Stimulated activated CD4-positive, alpha-beta T cell treated with anti-CD3 and anti-CD28 coated beads, Interleukin-4, amount 100 ng/mL, for 24 hours (primary cell): ENCODE data around the gene CAVIN1.
"Not testable (repeated sequence)": the region's sequence is repeated elsewhere in the genome, so short reads cannot be mapped to it uniquely, and the experiment has no call there.

Experiments
- DNase-seq: peaks from one replicate; pipeline ENCODE4 v3.0.0-alpha.2; 2020

CAVIN1 gene

DNA sequence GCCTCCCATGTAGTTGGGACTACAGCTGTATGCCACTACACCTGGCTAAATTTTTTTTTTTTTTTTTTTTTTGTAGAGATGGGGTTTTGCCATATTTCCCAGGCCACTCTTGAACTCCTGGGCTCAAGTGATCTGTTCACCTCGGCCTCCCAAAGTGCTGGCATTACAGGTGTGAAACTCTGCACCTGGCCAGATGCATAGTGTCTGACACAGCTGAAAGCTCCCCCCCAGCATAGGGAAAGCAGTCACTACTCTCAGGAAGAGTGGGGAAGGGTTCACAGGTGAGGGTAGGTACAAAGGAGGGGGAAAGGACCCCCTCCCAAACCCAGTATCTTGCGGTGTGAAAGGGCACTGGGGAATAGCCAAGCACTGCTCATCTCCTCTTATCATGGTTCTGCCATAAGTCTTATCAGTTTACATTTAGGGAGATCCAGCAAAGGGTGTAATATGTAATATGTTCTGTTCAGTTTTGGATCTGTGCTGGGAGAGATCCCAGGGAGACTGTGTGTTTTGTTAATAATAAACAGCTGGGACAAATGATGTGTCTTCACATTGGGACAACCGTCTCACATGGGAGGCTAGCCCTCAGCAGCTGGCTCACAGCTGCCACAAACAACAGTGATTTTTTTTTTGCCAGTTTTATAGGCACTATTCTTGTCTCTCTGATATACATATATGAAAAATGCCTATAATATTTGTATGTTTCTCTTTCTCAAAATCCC lies 6.8 kb upstream of the CAVIN1 start:
- no peak for DNase-seq

GRCh38 chr17:42428141-42428944 lies 5.3 kb upstream of the CAVIN1 start:
- peak; percentile 44 for DNase-seq

DNA sequence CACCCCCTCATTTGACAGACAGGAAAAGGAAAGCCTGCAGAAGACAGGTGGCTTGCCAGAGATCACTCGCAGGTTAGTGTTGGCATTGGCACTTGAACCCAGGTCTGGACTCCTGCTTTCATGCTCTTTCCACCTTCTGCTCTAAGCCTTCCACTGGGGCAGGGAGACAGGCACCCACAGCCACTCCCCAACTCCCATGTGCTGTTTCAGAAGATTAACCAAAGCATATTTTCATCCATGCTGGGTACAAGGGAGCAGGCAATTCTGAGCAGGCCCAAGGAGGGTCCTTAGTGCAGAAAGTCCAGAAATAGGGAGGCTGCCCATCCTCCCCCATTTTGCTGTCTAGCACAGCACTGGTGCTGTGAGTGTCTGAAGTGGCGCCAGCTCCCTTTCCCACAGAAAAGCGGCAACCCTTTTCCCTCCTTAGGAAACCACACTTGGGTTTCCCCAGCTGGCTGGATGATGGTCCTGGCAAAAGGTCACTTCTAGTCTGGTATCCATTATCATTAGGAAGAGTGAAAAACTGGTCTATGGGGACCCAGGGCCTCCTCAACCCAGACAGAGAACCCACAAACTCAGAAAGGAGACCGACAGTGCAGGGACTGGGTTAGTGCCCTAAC lies 2.0 kb upstream of the CAVIN1 start:
- no peak for DNase-seq

- no peak for DNase-seq
Observed at GRCh38 chr17:42423766-42424165, 710 bp upstream of the CAVIN1 start.

- no peak for DNase-seq
Observed at GRCh38 chr17:42422412-42422957, 571 bp downstream of the CAVIN1 start.

GRCh38 chr17:42421507-42422338 lies 1.3 kb downstream of the CAVIN1 start:
- DNase-seq = no peak

DNA sequence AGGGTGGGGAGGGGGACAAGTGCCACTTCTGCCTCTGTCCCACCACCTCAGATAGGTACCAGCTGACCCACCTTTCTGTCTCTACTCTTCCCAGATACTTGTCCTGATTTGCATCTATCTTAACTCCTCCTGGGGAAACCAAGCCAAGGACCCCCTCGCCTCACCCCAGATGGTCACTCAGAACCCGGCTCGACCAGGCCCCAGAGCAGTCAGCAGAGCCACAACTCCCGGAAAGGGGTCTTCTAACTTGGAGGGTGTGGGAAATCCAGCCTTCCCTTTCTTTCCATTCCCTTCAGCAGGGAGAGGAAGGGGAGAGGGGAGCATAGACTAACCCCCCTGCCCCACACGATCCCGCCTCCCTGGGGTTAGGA lies 1.9 kb downstream of the CAVIN1 start:
- DNase-seq = no peak

GRCh38 chr17:42417981-42418380 lies 5.1 kb downstream of the CAVIN1 start:
- DNase-seq = not testable (repeated sequence)

GRCh38 chr17:42414704-42415409 lies 8.2 kb downstream of the CAVIN1 start:
- peak; percentile 63 for DNase-seq

- DNase-seq = no peak
Observed at GRCh38 chr17:42413464-42414040, 9.5 kb downstream of the CAVIN1 start.

DNA sequence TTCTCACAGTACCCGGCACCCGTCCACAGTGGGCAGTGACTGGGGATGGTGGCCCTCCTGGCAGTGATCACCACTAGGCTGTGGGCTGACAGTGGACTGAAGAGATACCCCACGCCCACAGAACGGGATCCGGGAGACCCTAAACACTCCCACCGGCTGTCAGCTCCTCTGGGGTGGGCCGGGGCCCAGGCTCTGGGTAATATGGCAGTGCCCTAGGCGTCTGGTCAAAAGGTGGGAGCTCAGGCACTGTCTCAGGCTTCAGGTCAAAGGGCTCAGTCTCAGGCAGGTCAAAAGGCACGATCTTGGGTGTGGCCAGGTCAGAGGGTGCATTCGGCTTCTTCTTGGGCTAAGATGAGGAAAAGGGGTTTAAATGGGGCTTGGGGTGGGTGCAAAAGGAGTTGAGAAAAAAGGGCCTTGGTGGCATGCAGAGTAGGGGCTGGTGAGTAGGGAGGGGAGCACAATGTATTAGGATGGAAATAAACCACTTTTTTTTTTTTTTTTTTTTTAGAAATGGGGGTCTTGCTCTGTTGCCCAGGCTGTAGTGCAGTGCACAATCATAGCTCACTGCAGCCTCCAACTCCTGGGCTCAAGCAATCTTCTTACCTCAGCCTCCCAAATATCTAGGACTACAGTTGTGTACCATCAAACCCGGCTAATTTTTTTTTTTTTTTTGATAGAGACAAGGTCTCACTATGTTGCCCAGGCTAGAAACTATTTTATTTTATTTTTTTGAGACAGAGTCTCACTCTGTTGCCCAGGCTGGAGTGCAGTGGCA lies 11.0 kb downstream of the CAVIN1 start:
- DNase-seq = no peak

DNA sequence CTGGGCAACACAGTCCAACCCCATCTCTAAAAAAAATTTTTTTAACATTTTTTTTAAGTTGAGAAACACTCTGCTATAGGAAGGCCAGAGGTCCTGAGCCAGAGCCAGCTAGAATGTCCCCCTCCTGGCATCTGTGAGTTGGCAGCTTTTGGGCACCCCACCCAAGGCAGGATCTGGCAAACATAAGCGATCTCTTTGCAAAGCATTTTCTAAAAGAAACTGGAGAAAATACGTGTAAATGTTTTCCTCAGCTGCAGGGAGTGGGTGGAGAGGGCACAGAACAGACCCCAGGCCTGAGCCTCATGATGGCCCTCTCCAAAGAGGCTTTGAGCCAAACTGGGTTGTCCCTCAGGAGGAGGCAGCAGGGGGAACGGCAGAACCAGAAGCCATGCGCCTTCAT lies 11.7 kb downstream of the CAVIN1 start:
- DNase-seq = no peak

GRCh38 chr17:42410319-42410685 lies 12.8 kb downstream of the CAVIN1 start:
- DNase-seq = no peak

DNA sequence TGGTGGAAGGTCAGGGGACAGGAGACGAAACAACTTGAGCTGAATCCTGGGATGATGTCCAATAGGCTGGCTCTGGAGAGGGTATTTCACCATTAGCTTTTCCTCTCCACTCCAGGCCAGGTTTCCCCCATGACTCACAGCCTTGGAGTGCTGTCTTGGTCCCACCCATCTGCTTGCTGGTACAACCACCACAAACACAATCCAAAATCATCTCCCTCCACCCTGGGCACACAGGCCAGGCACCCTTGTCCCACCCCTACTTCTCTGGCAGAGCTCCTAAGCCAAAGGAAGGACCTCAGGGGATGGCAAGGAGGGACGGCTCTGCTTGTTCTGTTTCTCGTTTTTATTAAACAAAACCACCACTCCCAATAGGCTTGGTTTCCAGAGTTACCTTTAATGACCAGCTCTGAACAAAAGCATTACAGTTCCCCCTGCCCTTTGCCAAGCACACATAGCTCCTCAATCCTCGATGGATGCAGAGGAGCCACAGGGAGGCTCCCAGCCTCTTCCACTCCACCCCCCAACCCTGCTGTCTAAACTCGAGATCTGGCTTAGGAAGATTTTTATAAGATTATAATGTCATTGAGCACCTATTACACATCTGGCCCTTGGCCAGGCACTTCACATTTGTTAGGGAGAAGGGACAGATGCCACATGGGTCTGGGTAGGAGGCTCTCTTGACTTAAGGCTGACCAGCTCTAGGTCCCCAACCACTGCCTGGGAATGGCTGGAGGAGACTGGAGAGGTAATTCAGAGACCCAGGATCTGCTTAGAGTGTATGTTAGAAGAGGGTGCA lies 13.3 kb downstream of the CAVIN1 start:
- DNase-seq = no peak

- no peak for DNase-seq
Observed at GRCh38 chr17:42408061-42408460, 15.0 kb downstream of the CAVIN1 start.

GRCh38 chr17:42407289-42407836 lies 15.7 kb downstream of the CAVIN1 start:
- peak; percentile 65 for DNase-seq

DNA sequence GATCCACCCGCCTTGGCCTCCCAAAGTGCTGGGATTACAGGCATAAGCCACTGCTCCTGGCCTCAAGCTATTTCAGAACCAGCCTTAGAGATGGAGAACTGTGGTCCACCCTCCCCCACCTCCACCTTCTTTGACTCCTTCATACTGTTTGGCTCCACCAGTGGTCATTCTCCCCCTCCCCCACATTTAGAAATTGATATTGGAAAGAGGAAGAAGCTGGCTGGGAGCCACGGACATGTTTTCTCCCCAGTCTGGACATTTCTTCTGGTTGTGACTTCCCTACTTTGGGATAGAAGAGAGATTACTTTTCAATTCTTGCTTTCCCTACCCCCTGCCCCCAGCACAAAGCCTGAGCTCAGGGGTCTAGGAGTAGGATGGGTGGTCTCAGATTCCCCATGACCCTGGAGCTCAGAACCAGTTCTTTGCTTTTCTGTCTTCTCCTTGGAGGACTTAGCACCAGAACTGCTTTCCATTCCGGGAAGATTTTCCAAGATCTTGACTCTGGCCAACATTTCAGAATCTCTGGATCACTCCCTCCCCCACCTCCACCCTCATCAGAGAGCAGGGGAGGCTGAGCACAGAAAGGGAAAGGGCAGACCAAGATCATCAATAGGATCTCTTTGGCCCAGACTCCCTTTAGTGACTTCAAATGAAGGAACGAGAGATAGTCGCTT lies 16.3 kb downstream of the CAVIN1 start:
- no peak for DNase-seq

DNA sequence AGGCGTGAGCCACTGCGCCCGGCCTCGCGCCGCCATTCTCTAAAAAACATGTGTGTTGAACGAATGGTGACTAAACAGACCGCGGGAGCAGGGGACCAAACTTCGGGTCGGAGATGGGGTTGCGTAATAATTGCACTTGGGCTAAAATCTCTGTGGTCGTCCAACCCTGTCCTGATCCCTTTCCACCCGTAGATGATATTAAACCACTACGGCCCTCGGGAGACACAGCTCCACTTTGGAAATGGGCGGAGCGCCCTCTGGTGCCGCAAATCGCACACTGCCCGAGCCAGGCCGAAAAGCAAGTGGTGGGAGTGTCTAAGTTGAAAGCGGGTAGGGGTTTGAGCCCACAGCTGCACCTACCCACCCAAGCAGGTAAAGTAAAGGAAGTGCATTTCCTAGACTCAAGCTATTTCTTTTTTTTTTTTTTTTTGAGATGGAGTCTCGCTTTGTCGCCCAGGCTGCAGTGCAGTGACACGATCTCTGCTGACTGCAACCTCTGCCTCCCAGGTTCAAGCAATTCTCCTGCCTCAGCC lies 17.0 kb downstream of the CAVIN1 start:
- peak; percentile 85 for DNase-seq

DNA sequence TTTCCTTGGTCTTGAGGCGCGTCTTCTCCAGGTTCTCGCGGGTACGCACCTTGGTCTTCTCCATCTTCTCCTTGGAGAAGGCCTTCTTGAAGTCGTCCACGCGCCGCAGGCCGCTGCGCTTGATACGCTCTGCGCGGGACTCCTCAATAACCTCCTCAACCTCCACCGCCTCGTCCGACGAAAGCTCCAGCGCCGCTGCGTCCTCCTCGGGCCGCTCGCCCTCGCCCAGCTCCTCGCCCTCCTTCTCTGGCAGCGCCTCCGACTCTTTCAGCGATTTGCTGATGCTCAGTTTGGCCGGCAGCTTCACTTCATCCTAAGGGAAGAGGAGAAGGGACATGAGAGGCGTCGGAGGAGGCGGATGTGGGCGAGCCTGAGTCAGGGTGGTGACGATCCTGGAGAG lies 18.0 kb downstream of the CAVIN1 start:
- DNase-seq = no peak
